Liver (tissue), 3 donors: ENCODE measurements around the gene PPP6R3.

ENCODE experiments used
- ATF3 ChIP-seq: IDR thresholded peaks from 2 replicates; pipeline ENCODE4 v1.6.1; 2016; ENCODE audit warnings: antibody characterized with exemption
- CTCF ChIP-seq: fragments of 150-350 bp; IDR thresholded peaks from 2 replicates; pipeline ENCODE4 v1.5.1; 2017; ENCODE audit warnings: improper control_type of control experiment, low read depth, low read length; ENCODE audit not compliant: missing input control
- GABPA ChIP-seq, 2 donors: IDR thresholded peaks in 1 of 2; conservative IDR thresholded peaks in 1 of 2; 2 replicates each; pipeline ENCODE4 v1.6.1; 2016; ENCODE audit warnings: antibody characterized with exemption in 2 of 2, mild to moderate bottlenecking in 1 of 2, moderate library complexity in 1 of 2
- REST ChIP-seq: IDR thresholded peaks from 2 replicates; pipeline ENCODE4 v1.6.1; 2016; ENCODE audit warnings: antibody characterized with exemption, mild to moderate bottlenecking
- RXRA ChIP-seq, 2 donors: IDR thresholded peaks; 2 replicates each; pipeline ENCODE4 v1.6.1; 2017 to 2018; ENCODE audit warnings: antibody characterized with exemption in 2 of 2, mild to moderate bottlenecking in 1 of 2
- SP1 ChIP-seq: IDR thresholded peaks from 2 replicates; pipeline ENCODE4 v1.6.1; 2018; ENCODE audit warnings: antibody characterized with exemption, mild to moderate bottlenecking
- TAF1 ChIP-seq: conservative IDR thresholded peaks from 2 replicates; pipeline ENCODE4 v1.6.1; 2016; ENCODE audit warnings: antibody characterized with exemption, mild to moderate bottlenecking
- YY1 ChIP-seq: IDR thresholded peaks from 2 replicates; pipeline ENCODE4 v1.6.1; 2016; ENCODE audit warnings: antibody characterized with exemption, mild to moderate bottlenecking
- donor health status: healthy.
- donor health status: healthy.

- TF ChIP-seq CTCF, result no peak
- no peak for TF ChIP-seq YY1
- TF ChIP-seq SP1, result no peak
- no peak for TF ChIP-seq ATF3
- no peak for TF ChIP-seq REST
- TF ChIP-seq GABPA (IDR thresholded peaks at IDR 0.05 in 1 of 2, conservative IDR thresholded peaks at IDR 0.05 in 1 of 2), result no peak
- TF ChIP-seq TAF1, result no peak
- no peak for TF ChIP-seq RXRA (IDR thresholded peaks at IDR 0.05)
These were observed 74.5 kb downstream of the PPP6R3 start for GRCh38 chr11:68535098-68535497.
